Small intestine (tissue), 7 donors: ENCODE data around the gene GAB2. TPM values are rescaled to one million over a fixed set of nuclear protein-coding genes. Genes with fewer than 3 reads are reported as not detected.
"Not testable (repeated sequence)": the region's sequence is repeated elsewhere in the genome, so short reads cannot be mapped to it uniquely, and the experiment has no call there.

Source experiments
- DNase-seq, 2 donors: peaks; one replicate each; pipeline versions ENCODE4 v3.0.0 to v3.0.0-alpha.2; 2013
- FAIRE-seq: peaks from 2 replicates; lab custom pipeline; 2012; peaks lifted over from hg19 to GRCh38; lab: Jason Lieb, UNC
- H3K27ac ChIP-seq, 3 donors: one replicate each; pipeline ENCODE4 v1.5.1; 2013; ENCODE audit warnings: low read length in 2 of 3, mild to moderate bottlenecking in 2 of 3, control low read depth in 1 of 3, inconsistent platforms in 1 of 3, low read depth in 1 of 3, moderate library complexity in 1 of 3
- H3K27me3 ChIP-seq, 3 donors: one replicate each; pipeline ENCODE4 v1.6.1; 2013; ENCODE audit warnings: low read length in 3 of 3, inconsistent platforms in 1 of 3; ENCODE audit not compliant: control insufficient read depth in 3 of 3, insufficient read depth in 3 of 3
- H3K36me3 ChIP-seq, 3 donors: one replicate each; pipeline ENCODE4 v1.6.1; 2013; ENCODE audit warnings: low read length in 3 of 3, inconsistent platforms in 1 of 3, low read depth in 1 of 3, mild to moderate bottlenecking in 1 of 3, moderate library complexity in 1 of 3; ENCODE audit not compliant: control insufficient read depth in 3 of 3, insufficient read depth in 2 of 3
- H3K4me1 ChIP-seq, 3 donors: one replicate each; pipeline ENCODE4 v1.6.1; 2013; ENCODE audit warnings: low read length in 2 of 3, inconsistent platforms in 1 of 3, low read depth in 1 of 3, mild to moderate bottlenecking in 1 of 3, moderate library complexity in 1 of 3; ENCODE audit not compliant: control insufficient read depth in 3 of 3, insufficient read depth in 2 of 3
- H3K4me3 ChIP-seq, 3 donors: one replicate each; pipeline ENCODE4 v1.5.1; 2013; ENCODE audit warnings: low read length in 3 of 3, control low read depth in 1 of 3, inconsistent platforms in 1 of 3, low read depth in 1 of 3, mild to moderate bottlenecking in 1 of 3, moderate library complexity in 1 of 3
- H3K9me3 ChIP-seq, 2 donors: one replicate each; pipeline ENCODE4 v1.6.1; 2013; ENCODE audit warnings: low read depth in 1 of 2, low read length in 1 of 2; ENCODE audit not compliant: control insufficient read depth in 2 of 2, insufficient read depth in 1 of 2
- WGBS, 3 donors: extraction: QIAGEN DNeasy Blood & Tissue Kit; methylation state at CpG; one replicate each; pipeline ENCODE4 v1.1.7; 2013; 5-methylcytosine and 5-hydroxymethylcytosine counted together
- polyA plus RNA-seq, 4 donors: library from polyadenylated mRNA; stranded (reverse) in 3 of 4; unstranded in 1 of 4; fragments of 200-250 nt in 3 of 4; fragments of 120-200 nt in 1 of 4; gene quantifications; one replicate each; pipeline versions ENCODE4 v1.2.1 to v1.2.3, GENCODE V29; 2013
- donor health status: healthy with polysubstance abuse.
- donor health status: control.
- donor health status: control.
- donor health status: Bipolar disorder and iron deficiency.
- donor health status: healthy.

The GAB2 gene
- polyA plus RNA-seq, 4 donors = 6.8 to 13.6 (median 8.5) TPM

DNA sequence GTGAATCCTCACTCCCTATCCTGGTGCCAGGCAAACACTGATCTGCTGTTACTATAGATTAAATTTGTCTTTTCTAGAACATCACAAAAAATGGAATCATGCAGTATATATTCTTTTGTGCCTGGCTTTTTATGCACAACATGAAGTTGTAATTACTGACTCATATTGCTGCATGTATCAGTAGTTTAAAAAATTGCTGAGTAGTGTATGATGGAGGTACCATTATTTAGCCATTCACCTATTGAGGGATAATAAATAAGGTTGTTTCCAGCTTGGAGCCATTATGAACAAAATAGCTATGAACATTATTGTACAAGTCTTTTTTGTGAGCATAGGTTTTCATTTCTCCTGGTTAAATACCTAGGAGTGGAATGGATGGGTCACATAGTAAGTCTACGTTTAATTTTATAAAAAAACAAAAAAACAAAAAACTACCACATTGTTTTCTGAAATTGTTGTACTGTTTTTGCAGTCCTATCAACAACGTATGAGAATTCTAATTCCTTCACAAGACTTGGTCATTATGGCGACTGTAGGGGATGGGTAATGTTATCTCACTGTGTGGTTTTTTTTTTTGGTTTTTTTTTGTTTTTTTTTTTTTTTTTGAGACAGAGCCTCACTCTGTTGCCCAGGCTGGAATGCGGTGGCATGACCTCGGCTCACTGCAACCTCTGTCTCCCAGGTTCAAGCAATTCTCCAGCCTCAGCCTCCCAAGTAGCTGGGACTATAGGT, 117.3 kb downstream of the GAB2 start:
- H3K9me3 ChIP-seq = no peaks in the 10 kb centered on the region
- 92 to 96% (median 94%) methylated on average over 5 of the region's 5 CpGs for WGBS, 3 donors
- no peaks in the 10 kb centered on the region for H3K27me3 ChIP-seq
- FAIRE-seq (no peak), DNase-seq (no peak)
- H3K27ac ChIP-seq = no peak overlapping the region
- no peaks in the 10 kb centered on the region for H3K4me1 ChIP-seq
- no peak overlapping the region for H3K4me3 ChIP-seq
- H3K36me3 ChIP-seq = no peaks in the 10 kb centered on the region

DNA sequence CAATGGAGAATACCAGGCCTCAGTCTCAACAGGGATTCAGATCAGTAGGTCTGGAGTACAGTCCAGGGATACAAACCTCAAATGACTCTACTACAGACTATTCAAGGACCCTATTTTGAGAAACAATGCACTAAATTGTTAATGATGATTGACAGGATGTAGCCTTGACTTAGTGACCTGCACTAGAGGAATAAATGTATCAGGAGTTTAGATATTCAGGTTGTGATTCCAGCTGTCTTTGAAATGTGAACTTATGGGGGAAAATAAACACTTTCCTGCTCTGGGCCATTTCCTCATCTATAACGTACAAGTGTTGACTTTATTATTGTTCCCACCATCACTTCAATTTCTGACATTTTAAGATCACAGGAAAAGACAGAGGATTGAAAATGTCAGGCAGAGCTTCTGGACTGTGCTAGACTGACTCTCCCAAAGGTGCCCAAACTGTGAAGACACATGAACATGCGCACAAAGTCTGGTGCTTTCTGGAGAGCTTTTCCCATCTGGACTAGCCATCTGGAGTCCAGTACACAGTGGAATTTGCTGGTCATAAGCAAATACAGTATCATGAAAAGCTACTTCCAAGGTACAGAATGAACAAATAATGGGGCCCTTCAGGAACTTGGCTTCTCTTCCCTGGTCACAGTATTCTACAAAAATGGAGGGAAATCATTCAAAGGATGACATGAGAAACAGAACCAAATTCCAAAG, 118.5 kb downstream of the GAB2 start:
- no peak overlapping the region for H3K27ac ChIP-seq
- no peak for FAIRE-seq
- H3K4me3 ChIP-seq = no peak overlapping the region

DNA sequence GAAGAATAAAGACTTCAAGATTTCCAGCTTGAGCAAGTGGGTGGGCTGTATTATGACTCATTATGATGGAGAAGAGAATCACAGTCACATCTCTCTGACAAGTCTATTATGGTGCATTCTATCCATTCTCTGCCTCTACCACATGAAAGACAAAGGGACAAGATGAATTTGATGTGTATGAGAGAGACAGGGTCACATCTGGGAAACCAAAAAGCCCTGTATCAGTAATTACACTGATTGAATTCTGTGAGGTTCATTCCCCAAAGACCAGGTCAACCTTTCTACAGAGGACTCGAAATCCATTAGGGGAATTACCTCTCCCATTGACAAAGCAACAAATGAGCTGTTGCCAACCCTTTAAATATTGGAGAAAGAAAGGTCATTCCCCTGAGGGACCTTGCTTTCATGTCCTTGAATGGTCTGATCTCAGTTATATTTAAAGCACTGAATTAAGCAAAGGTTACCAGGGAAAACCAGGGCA, 119.3 kb downstream of the GAB2 start:
- no peaks in the 10 kb centered on the region for H3K4me1 ChIP-seq
- DNase-seq = no peak
- 71 to 90% (median 81%) methylated on average over 1 of the region's 1 CpG for WGBS, 3 donors
- no peaks in the 10 kb centered on the region for H3K36me3 ChIP-seq
- H3K27ac ChIP-seq = no peak overlapping the region
- no peaks in the 10 kb centered on the region for H3K9me3 ChIP-seq
- H3K27me3 ChIP-seq = no peaks in the 10 kb centered on the region
- H3K4me3 ChIP-seq = no peak overlapping the region
- FAIRE-seq = no peak

More for the DNA sequence above, 118.5 kb downstream of the GAB2 start:
- Histone ChIP-seq H3K27me3 (no peaks in the 10 kb centered on the region), H3K9me3 (no peaks in the 10 kb centered on the region), H3K36me3 (no peaks in the 10 kb centered on the region), H3K4me1 (no peaks in the 10 kb centered on the region)
- DNase-seq = no peak
- 79 to 92% (median 90%) methylated on average over 2 of the region's 2 CpGs for WGBS, 3 donors

DNA sequence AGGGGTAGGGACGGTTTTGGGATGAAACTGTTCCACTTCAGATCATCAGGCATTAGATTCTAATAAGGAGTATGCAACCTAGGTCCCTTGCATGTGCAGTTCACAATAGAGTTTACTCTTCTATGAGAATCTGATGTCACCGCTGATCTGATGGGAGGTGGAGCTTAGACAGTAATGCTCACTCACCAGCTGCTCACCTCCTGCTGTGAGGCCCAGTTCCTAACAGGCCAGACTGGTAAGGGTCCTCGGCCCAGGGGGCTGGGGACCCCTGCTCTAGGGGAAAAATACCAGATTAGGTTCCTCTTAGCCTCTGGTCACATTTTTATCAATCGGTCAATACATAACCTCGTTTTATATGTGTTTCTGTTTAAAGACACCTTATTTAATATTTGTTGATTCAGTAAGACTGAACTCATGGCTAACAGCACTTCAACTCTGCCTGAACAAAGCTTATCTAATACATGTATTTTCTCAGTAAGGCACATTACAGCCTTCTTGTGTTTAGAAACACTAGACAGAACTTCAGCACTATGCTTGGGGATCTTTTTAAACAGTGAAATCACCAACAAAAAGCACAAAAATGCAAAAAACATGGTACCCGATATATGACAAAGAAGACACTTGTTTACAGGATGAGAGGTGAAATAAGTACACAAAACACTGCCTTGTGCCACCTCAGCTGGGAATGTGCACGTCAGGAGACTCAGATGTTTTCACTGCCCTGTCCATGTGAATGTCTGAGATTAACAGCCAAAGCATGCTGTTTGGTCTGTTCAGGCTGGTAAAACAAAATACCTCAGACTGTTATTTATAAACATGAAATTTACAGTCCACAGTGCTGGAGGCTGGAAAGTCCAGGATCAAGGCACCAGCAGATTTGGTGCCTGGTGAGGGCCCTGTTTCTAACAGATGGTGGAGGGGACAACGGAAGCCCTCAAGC, 121.4 kb downstream of the GAB2 start:
- no peaks in the 10 kb centered on the region for H3K9me3 ChIP-seq
- FAIRE-seq (no peak), DNase-seq (no peak)
- H3K4me1 ChIP-seq = no peaks in the 10 kb centered on the region
- H3K27me3 ChIP-seq = no peaks in the 10 kb centered on the region
- WGBS, 3 donors = 77 to 82% (median 80%) methylated on average over 8 of the region's 8 CpGs
- H3K36me3 ChIP-seq = no peaks in the 10 kb centered on the region
- H3K27ac ChIP-seq = no peak overlapping the region
- no peak overlapping the region for H3K4me3 ChIP-seq

DNA sequence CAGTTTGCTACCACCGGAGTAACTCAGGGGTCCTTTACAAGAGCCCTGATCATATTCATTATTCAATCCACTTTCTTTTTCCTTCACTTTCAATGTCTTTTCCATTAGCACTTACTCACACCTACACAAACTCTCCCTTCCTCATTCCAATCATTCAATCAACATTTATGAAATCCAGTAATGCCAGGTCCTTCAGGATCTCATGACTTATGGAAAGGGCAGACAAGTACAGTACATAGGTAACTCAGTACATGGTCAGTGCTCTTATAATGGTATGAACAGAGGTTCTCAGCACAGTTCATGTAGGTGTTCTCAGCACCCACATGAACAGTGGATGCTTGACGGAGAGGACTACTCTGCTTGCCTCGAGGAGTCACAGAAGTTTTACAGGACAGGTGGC, 122.3 kb downstream of the GAB2 start:
- no peak overlapping the region for H3K27ac ChIP-seq
- no peaks in the 10 kb centered on the region for H3K9me3 ChIP-seq
- FAIRE-seq (no peak), DNase-seq (no peak)
- H3K4me1 ChIP-seq = no peaks in the 10 kb centered on the region
- H3K4me3 ChIP-seq = no peak overlapping the region
- no peaks in the 10 kb centered on the region for H3K36me3 ChIP-seq
- H3K27me3 ChIP-seq = no peaks in the 10 kb centered on the region
- WGBS, 3 donors = 90 to 97% (median 96%) methylated on average over 3 of the region's 3 CpGs

DNA sequence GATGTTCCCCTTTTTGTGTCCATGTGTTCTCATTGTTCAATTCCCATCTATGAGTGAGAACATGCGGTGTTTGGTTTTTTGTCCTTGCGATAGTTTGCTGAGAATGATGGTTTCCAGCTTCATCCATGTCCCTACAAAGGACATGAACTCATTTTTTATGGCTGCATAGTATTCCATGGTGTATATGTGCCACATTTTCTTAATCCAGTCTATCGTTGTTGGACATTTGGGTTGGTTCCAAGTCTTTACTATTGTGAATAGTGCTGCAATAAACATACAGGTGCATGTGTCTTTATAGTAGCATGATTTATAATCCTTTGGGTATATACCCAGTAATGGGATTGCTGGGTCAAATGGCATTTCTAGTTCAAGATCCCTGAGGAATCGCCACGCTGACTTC, 123.5 kb downstream of the GAB2 start:
- H3K9me3 ChIP-seq, H3K4me1 ChIP-seq, H3K27ac ChIP-seq, H3K27me3 ChIP-seq, H3K4me3 ChIP-seq, DNase-seq, H3K36me3 ChIP-seq, FAIRE-seq: not testable (repeated sequence)
- WGBS, 3 donors = 75 to 91% (median 89%) methylated on average over 3 to 4 of the region's 5 CpGs

DNA sequence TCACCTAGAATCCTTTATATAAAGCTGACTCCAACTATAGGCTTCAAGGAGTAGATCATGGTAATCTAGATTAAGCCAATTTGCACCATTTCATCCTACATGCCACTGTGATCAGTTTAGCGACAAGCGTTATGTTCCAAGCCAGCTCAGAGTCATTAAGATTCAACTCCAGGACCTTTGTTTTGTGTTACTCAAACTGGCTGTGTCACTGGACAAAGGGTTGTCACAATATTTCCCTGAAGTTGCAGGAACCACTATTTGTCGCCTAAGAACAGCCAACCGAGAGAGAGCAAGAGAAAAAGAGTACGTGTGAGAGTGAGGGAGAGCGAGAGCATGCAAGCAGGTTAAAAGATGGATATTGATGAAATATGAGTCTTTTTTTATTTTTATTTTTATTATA, 124.1 kb downstream of the GAB2 start:
- no peak for FAIRE-seq
- no peak overlapping the region for H3K27ac ChIP-seq

More for the DNA sequence above, 124.1 kb downstream of the GAB2 start:
- 98 to 99% (median 99%) methylated on average over 6 of the region's 6 CpGs for WGBS, 3 donors
- DNase-seq = no peak
- no peak overlapping the region for H3K4me3 ChIP-seq
- no peaks in the 10 kb centered on the region for H3K9me3 ChIP-seq
- H3K36me3 ChIP-seq = no peaks in the 10 kb centered on the region
- H3K4me1 ChIP-seq = no peaks in the 10 kb centered on the region
- H3K27me3 ChIP-seq = no peaks in the 10 kb centered on the region
